HCT116 (cell line): ENCODE measurements around the gene GOLPH3L.

Experiments used
- CTCF ChIP-seq, 3 experiments: fragments of 200-600 bp in 1 of 3; sonication (generic) in 1 of 3; IDR thresholded peaks in 2 of 3; conservative IDR thresholded peaks in 1 of 3; 2 replicates each; pipeline ENCODE4 v1.5.1; 2012 to 2017; ENCODE audit warnings: low read depth in 2 of 3, low read length in 2 of 3, antibody characterized with exemption in 1 of 3, borderline replicate concordance in 1 of 3, control low read depth in 1 of 3, mild to moderate bottlenecking in 1 of 3, mixed read lengths in 1 of 3, mixed run types in 1 of 3, moderate library complexity in 1 of 3; ENCODE audit not compliant: insufficient read depth in 1 of 3
- ELF1 ChIP-seq: IDR thresholded peaks from 2 replicates; pipeline ENCODE4 v1.6.1; 2012; ENCODE audit warnings: low read depth, borderline replicate concordance
- POLR2A ChIP-seq: IDR thresholded peaks from 2 replicates; pipeline ENCODE4 v1.7.0; 2011; ENCODE audit warnings: borderline replicate concordance; ENCODE audit not compliant: insufficient read depth, insufficient read length; ENCODE audit errors: extremely low read depth
- SIN3A ChIP-seq: IDR thresholded peaks from 2 replicates; pipeline ENCODE4 v1.6.1; 2012; ENCODE audit warnings: low read depth
- TCF7L2 ChIP-seq: IDR thresholded peaks from 2 replicates; pipeline ENCODE4 v1.7.0; 2011; ENCODE audit warnings: borderline replicate concordance, inconsistent platforms; ENCODE audit not compliant: insufficient read depth, insufficient read length; ENCODE audit errors: extremely low read depth

- no peak for TF ChIP-seq CTCF (IDR thresholded peaks at IDR 0.05 in 2 of 3, conservative IDR thresholded peaks at IDR 0.05 in 1 of 3; ENCODE audit: borderline replicate concordance in 1 of 3, insufficient read depth in 1 of 3, low read depth in 2 of 3, low read length in 2 of 3)
- no peak for TF ChIP-seq ELF1
- no peak for TF ChIP-seq POLR2A
- TF ChIP-seq TCF7L2, result no peak
- TF ChIP-seq SIN3A, result no peak
Measured at GRCh38 chr1:150650193-150650592, 46.8 kb downstream of the GOLPH3L start.
